ENCODE results near the gene FLT4. TPM values are rescaled to one million over a fixed set of nuclear protein-coding genes. Genes with fewer than 3 reads are reported as not detected.
A peak's percentile ranks its signal among the peaks of the same experiment; 100 is the strongest.

Gene FLT4
- total and polyA plus RNA-seq, 9 of the 15 experiments (the other 6 are each of a cell fraction or from before 2014, with no cell fraction given), result 0.01 to 0.42 (median 0.14) TPM; not detected in 2

GRCh38 chr5:180670157-180670556, 20.8 kb upstream of the FLT4 start (continued):
- TF ChIP-seq PHB2 (IDR thresholded peaks at IDR 0.05; ENCODE audit: low read depth), result 0 out of 2 replicates have a peak, but pooled peaks have one; percentile 52
- no peak for TF ChIP-seq ZNF146 (CRISPR knock-in tag; IDR thresholded peaks at IDR 0.05; ENCODE audit: unreplicated experiment)
- TF ChIP-seq EWSR1 (IDR thresholded peaks at IDR 0.05; ENCODE audit: borderline replicate concordance, low read depth, partially characterized antibody), result no peak
- no peak for TF ChIP-seq SNIP1 (IDR thresholded peaks at IDR 0.05; ENCODE audit: low read depth)
- TF ChIP-seq ATF3 (IDR thresholded peaks at IDR 0.05), result no peak
- no peak for TF ChIP-seq ATF3 (CRISPR knock-in tag; conservative IDR thresholded peaks at IDR 0.05)
- TF ChIP-seq NCOA6 (IDR thresholded peaks at IDR 0.05), result no peak
- peak; percentile 77 for TF ChIP-seq NCOA4 (IDR thresholded peaks at IDR 0.05; ENCODE audit: partially characterized antibody)
- TF ChIP-seq POLR2AphosphoS5 (IDR thresholded peaks at IDR 0.05; ENCODE audit: control insufficient read depth, insufficient read depth, low read depth, low read length), result no peak
- TF ChIP-seq KDM2B (CRISPR knock-in tag; IDR thresholded peaks at IDR 0.05), result no peak
- no peak for TF ChIP-seq MAFG (tag; conservative IDR thresholded peaks at IDR 0.05)
- TF ChIP-seq ZNF124 (CRISPR knock-in tag; IDR thresholded peaks at IDR 0.05), result no peak
- no peak; the same call in 1 of the 2 replicates for TF ChIP-seq TOE1 (IDR thresholded peaks at IDR 0.05; ENCODE audit: borderline replicate concordance)
- no peak for TF ChIP-seq TOE1 (CRISPR knock-in tag; IDR thresholded peaks at IDR 0.05; ENCODE audit: borderline replicate concordance, low read depth)
- no peak for TF ChIP-seq ILK (tag; IDR thresholded peaks at IDR 0.05; ENCODE audit: borderline replicate concordance, low read depth)
- TF ChIP-seq ZSCAN32 (CRISPR knock-in tag; IDR thresholded peaks at IDR 0.05), result no peak
- no peak for TF ChIP-seq CEBPB (tag; IDR thresholded peaks at IDR 0.05)
- no peak for TF ChIP-seq ZFPM2 (CRISPR knock-in tag; IDR thresholded peaks at IDR 0.05)
- TF ChIP-seq THRAP3 (IDR thresholded peaks at IDR 0.05; ENCODE audit: borderline replicate concordance), result peak; percentile 74; the same call in 1 of the 2 replicates
- peak; percentile 79; the same call in 1 of the 2 replicates for TF ChIP-seq MCM3 (IDR thresholded peaks at IDR 0.05)
- TF ChIP-seq RFX5 (IDR thresholded peaks at IDR 0.05; ENCODE audit: low read depth, low read length), result no peak
- TF ChIP-seq FOXK2 (conservative IDR thresholded peaks at IDR 0.05 in 1 of 2, IDR thresholded peaks at IDR 0.05 in 1 of 2; ENCODE audit: low read depth in 2 of 2), result 0 out of 4 replicates have a peak, but pooled peaks of 1 of the 2 experiments have one; percentile 27
- no peak for TF ChIP-seq TRIM28 (IDR thresholded peaks at IDR 0.05)
- TF ChIP-seq NCOR1 (IDR thresholded peaks at IDR 0.05), result peak; percentile 26; the same call in 1 of the 2 replicates
- TF ChIP-seq MEIS2 (IDR thresholded peaks at IDR 0.05; ENCODE audit: partially characterized antibody), result no peak
- TF ChIP-seq ZC3H11A (IDR thresholded peaks at IDR 0.05; ENCODE audit: low read depth, low read length), result no peak
- no peak for TF ChIP-seq MBD1 (CRISPR knock-in tag; IDR thresholded peaks at IDR 0.05)
- no peak for TF ChIP-seq E2F3 (CRISPR knock-in tag; IDR thresholded peaks at IDR 0.05)
- no peak for TF ChIP-seq ZEB2 (IDR thresholded peaks at IDR 0.05)
